HG03175 (cell line): Measurements from ENCODE around the gene TTC4.
A peak's percentile ranks its signal among the peaks of the same experiment; 100 is the strongest.
"Not testable (repeated sequence)": the region's sequence is repeated elsewhere in the genome, so short reads cannot be mapped to it uniquely, and the experiment has no call there.

Source experiments
- ATAC-seq: cut with Tn5 transposase; IDR thresholded peaks from one replicate; pipeline ENCODE4 v1.9.1; 2021; ENCODE audit warnings: mild to moderate bottlenecking, moderate library complexity; ENCODE audit not compliant: unreplicated experiment

The TTC4 gene

GRCh38 chr1:54745864-54746263 lies 30.2 kb downstream of the TTC4 start:
- ATAC-seq: no peak

DNA sequence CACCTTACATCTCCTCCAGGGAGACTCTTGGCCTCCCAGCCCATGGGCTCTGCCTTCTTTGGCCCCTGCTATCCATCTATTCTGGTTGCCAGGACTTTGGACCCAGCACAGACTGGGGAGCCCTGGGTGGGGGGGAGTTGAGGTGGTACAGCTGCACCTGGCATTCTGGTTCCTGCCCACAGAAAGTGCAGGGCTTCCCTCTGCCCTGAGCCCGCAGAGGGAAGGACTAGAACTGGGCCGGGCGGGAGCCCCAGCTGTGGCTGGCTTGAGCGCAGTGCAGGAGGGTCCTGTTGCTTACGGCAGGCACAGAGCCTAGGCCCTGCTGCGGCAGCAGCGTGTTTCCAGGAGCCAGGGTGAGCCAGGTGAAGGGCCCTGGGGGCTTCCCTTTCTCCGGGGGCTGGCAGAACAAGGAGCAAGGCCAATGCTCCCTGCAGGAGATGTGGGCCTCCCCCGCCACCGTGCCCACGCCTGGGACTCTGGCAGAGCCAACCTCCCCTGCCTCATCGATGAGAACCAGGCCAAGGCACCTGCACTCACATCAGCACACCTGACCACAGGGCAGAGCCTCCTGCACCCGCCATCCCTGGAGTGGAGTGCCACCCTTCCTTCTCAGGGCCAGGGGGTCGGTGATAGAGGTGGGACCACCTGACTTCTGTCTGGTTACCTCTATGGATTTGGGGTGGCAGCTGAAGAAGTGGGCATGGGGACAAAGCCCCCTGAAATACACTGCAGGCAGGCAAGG lies 32.6 kb downstream of the TTC4 start:
- no peak for ATAC-seq

DNA sequence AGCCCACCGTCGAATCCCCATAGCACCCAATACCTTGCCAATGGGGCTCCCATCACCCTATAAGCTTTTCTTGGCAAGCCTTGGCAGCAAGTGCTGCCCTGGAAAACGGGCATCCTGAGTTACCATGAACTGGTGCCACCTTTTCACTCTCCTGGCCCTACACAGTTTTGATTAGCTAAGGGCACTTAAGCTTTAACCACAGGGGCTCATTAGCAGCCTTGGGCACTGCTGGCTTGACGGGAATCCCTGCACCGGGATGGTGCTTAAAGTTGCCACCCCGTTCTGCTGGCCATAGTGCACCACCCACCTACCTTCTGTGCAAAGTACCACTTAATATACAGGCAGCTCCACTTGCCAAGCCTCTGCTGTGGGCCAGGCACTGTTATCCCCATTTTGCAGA lies 34.9 kb downstream of the TTC4 start:
- ATAC-seq: no peak

DNA sequence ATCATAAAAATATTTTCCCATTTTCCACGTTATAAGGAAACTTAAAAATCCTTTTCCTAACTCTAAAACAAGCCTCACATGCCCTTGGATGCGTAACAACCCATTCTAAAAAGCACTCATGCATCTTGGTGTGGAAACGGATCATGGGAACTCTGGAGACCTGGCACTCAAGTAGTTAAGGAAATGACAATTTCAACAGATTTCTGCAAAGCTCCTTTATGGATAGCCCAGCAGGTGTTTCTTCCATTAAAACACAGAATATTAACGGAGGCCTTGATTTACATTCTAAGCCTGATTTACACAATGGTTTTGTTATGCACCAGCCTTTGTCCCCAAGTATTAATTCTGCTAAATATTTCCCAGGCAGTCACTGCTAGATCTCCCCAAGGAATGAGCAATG lies 35.8 kb downstream of the TTC4 start:
- ATAC-seq: no peak

DNA sequence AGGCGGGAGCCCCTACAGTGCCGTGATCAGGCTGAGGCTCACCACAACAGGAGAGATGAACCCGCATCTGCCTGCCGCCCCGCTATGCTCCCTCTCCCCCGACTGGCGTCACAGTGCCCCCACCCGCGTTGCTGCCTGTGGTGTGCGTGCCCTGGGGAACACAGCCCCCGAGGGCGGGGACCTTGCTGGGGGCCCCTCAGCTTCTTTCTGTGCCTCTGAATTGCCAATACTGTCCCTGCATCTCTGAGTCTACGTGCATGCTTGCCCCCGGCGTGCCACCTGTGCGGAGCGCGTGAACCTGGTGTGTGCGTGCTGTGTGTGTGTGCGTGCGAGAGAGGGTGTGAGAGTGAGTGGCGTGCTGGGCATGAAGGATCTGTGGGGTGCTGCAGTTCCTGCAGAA lies 38.4 kb downstream of the TTC4 start:
- no peak for ATAC-seq

GRCh38 chr1:54754486-54755285 lies 39.0 kb downstream of the TTC4 start:
- ATAC-seq: no peak

GRCh38 chr1:54757833-54758232 lies 42.2 kb downstream of the TTC4 start:
- no peak for ATAC-seq

GRCh38 chr1:54758678-54759348 lies 43.2 kb downstream of the TTC4 start:
- ATAC-seq: no peak

DNA sequence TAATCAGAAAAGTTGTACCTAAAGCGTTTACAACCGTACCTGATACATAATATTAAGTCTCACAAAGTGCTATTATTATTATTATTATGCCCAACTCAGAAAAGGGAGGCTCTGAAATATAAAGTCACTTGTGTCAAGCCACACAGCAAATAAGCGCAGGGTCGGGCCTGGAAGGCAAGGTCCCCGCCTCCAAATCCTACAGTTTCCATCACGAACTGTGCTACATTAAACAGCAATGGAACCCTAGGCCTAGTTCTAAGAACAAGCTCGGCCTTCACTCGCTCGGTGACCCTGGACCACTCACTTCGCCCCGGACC lies 48.1 kb downstream of the TTC4 start:
- ATAC-seq: no peak

- ATAC-seq: peak; percentile 96
Measured at GRCh38 chr1:54764133-54764921, 48.7 kb downstream of the TTC4 start, which contains the start of gene PARS2. PARS2 (minus strand) TSS chr1:54764523; CDS start chr1:54759161, 5,362 bp downstream.

DNA sequence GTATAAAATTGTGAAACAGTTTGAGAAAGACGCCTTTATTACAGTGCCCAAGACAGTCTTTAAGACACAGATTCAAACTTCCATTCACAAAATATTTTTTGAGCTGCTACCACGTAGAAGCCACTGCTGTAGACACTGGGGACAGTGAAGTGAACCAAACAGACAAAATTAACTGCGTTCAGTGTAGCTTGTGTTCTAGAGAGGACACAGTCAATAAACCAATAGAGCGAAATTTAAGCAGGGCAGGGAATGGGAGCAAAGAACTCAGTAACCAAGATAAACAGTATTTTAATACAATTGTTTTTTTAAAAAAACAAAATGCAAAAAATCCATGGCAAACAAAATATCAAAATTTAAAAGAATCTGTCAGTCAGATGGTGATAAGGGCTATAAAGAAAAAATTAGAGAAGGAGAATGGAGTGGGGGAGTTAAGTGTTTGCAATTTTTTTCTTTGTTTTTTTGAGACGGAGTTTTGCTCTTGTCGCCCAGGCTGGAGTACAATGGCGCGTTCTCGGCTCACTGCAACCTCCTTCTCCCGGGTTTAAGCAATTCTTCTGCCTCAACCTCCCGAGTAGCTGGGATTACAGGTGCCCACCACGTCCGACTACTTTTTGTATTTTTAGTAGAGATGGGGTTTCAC lies 49.4 kb downstream of the TTC4 start:
- peak; percentile 26 for ATAC-seq

- no peak for ATAC-seq
Measured at GRCh38 chr1:54766726-54767125, 51.1 kb downstream of the TTC4 start.

- ATAC-seq: no peak
Measured at GRCh38 chr1:54767526-54767925, 51.9 kb downstream of the TTC4 start.

DNA sequence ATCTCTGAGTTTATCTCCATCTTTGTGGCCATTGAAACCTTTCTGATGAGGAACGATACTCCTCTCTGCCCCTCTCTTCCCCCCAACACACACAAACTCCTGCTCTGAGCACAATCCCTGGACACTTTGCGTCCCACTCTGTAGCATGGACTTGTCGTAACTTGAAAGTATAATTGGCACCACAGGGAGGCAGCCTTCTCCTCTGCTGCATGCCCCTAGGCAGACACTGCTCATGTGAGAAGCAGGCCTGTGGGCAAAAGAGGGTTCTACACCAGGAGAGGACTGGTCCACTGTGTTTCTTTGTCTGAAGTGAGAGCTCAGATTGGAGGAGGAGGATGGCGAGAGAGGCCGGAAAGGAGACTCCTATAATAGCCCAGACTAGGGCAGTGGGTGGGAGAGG lies 52.4 kb downstream of the TTC4 start:
- no peak for ATAC-seq

DNA sequence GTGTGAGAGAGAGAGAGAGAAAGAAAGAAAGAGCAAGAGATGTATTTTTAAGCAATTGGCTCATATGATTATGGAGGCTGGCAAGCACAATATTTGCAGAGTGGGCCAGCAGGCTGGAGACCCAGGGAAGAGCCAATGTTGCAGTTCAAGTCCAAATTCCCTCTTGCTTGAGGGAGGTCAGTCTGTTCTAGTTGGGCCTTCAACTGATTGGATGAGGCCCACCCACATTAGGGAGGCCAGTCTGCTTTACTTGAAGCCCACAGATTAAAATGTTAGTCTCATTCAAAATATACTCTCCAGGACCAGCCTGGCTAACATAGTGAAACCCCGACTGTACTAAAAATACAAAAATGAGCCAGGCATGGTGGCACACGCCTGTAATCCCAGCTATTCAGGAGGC lies 57.3 kb downstream of the TTC4 start:
- ATAC-seq: no peak

DNA sequence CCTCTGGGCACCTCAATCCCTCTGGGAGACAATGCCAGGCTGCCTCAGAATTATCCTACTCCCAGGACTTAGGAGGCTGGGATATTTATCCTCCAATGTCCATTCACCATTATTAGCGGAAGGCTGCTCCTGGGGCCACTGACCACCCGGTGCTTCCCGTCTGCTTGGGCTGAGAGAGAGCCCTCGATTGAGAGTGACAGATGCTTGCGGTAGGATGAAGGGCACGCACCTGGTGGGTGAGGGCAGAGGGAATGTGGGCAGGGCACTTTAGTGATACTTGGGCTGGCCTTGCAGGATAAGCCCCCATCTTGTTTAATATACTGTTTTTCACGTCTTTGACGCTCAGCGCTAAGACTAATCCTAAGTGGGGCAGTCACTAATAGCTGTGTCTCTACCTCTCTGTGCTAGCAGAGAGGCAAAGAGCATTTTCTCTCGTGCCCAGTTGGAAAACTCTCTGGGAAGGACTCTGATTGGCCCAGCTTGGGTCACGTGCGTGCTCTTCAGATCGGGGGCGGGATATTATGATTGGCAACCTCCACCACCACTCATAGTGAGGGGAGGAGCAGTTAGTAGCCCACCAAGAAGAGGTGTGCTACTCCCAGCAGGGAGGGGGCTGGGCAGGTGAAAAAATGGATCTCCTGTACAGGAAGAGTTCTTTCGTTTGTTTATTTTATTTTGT lies 59.3 kb downstream of the TTC4 start:
- no peak for ATAC-seq

DNA sequence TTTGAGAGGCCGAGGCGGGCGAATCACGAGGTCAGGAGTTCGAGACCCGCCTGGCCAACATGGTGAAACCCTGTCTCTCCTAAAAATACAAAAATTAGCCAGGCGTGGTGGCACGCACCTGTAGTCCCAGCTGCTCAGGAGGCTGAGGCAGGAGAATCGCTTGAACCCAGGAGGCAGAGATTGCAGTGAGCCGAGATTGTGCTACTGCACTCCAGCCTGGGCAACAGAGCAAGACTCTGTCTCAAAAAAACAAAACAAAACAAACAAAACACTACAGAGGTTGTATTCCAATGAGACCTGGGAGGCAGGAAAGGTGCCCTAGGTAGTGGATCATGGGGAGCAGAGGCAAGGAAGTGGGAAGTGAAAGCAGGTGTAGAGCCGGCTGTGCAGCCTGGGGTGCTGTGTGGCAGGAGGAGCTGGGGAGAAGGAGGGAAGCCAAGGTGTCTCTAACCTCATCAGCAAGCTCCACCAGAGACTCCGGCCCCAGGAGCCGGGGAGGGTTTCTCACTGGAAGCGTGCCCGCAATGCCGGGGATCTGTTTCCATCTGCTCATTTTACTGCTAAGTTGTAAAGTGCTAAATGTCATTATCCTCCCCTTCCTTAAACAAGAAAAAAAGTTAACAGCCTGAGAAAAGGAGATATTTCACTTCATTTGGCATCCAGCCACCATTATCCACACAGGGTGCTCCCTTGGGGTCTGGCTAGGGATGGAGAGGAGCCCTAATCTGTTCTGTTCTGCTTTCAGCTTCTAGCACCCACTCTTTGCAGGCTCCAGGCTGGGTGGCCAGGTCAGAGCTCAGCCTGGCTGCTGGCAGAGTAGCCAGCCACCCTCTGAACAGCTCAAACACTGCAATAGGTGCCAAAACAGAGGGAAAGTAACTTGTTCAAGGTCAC lies 60.4 kb downstream of the TTC4 start:
- not testable (repeated sequence) for ATAC-seq

DNA sequence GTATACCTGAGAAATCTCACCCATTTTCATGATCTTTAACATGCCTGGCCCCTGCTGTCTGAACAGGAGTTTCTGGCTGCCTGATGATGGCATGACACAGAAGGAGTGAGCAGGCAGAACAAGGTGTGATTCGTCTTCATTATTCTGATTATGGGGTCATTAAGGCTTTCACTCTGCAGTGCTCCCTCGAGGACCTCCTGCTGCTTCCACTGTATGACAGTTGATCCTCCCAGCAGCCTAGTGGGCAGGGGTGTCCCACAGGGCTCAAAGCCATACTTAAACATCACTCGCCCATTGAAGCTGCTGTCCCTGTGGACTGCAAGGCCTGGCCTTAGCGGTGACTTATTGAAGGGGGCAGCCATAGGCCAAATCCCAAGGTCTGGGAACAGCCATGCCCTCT lies 61.4 kb downstream of the TTC4 start:
- no peak for ATAC-seq

DNA sequence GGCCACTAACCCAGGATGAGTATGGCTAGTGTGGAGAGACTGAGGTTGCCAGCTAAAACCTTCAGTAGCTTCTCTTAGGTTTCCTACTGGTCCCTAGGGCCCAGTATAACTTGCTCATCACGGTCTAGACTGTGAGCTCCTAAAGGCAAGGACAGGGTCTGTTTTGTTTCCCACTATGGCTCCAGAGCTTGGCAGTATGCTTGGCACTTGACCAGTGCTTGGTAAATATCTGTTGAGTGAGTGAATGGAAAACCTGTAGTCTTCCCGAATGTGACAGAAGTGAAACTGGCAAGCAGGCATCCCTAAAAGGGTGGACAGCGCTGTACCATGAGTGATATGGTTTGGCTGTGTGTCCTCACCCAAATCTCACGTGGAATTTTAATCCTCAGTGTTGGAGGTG lies 61.8 kb downstream of the TTC4 start:
- no peak for ATAC-seq
